PC-9 (cell line): ENCODE results near the gene CRACDL. TPM values are rescaled to one million over a fixed set of nuclear protein-coding genes. Genes with fewer than 3 reads are reported as not detected.

ENCODE experiments used
- BruUV-seq: library from RNA; stranded (reverse); fragments of 400-500 nt; replicated peaks from 2 replicates; lab custom pipeline; 2021; lab: Mats Ljungman, UMichigan
- CTCF ChIA-PET: fragments of 300-600 bp; sonication (Branson Sonifier 250); formaldehyde crosslinking; loops from one replicate; lab custom pipeline; 2022; ENCODE audit warnings: antibody characterized with exemption; lab: Charles Lee
- POLR2A ChIA-PET: fragments of 300-600 bp; sonication (Branson Sonifier 250); formaldehyde crosslinking; loops from one replicate; lab custom pipeline; 2022; ENCODE audit warnings: antibody characterized with exemption; ENCODE audit not compliant: unreplicated experiment; lab: Charles Lee
- DNase-seq, 2 experiments: peaks; one replicate each; pipeline versions ENCODE4 v3.0.0 to v3.0.0-alpha.2; 2015 to 2022; ENCODE audit warnings: mixed read lengths in 1 of 2
- H2AFZ ChIP-seq: fragments of 200-600 bp; sonication (generic); 2 replicates; pipeline ENCODE4 v1.8.1; 2017; ENCODE audit warnings: antibody characterized with exemption
- H3F3A ChIP-seq: fragments of 200-600 bp; sonication (generic); 2 replicates; pipeline ENCODE4 v1.8.1; 2017; ENCODE audit warnings: antibody characterized with exemption, mild to moderate bottlenecking, low read depth; ENCODE audit not compliant: insufficient read depth
- H3K27ac ChIP-seq: fragments of 200-600 bp; sonication (generic); 2 replicates; pipeline ENCODE4 v1.6.1; 2016; ENCODE audit warnings: mixed run types
- H3K27me3 ChIP-seq: fragments of 200-600 bp; sonication (generic); 2 replicates; pipeline ENCODE4 v1.6.1; 2016; ENCODE audit warnings: low read depth, mixed run types; ENCODE audit not compliant: insufficient read depth
- H3K36me3 ChIP-seq: fragments of 200-600 bp; sonication (generic); 2 replicates; pipeline ENCODE4 v1.6.1; 2016; ENCODE audit warnings: low read depth, mixed run types
- H3K4me1 ChIP-seq: fragments of 200-600 bp; sonication (generic); replicated peaks from 2 replicates; pipeline ENCODE4 v1.6.1; 2016; ENCODE audit warnings: mixed run types; ENCODE audit not compliant: insufficient read depth
- H3K4me2 ChIP-seq: fragments of 200-600 bp; sonication (generic); 2 replicates; pipeline ENCODE4 v1.6.1; 2017; ENCODE audit warnings: mixed run types
- H3K4me3 ChIP-seq: fragments of 200-600 bp; sonication (generic); 2 replicates; pipeline ENCODE4 v1.6.1; 2016; ENCODE audit warnings: mixed run types
- H3K79me2 ChIP-seq: fragments of 200-600 bp; sonication (generic); 2 replicates; pipeline ENCODE4 v1.6.1; 2017; ENCODE audit warnings: low read depth, mixed run types
- H3K9me2 ChIP-seq: fragments of 200-600 bp; sonication (generic); 2 replicates; pipeline ENCODE4 v1.8.1; 2017; ENCODE audit warnings: mild to moderate bottlenecking; ENCODE audit not compliant: insufficient read depth
- H3K9me3 ChIP-seq: fragments of 200-600 bp; sonication (generic); 2 replicates; pipeline ENCODE4 v1.8.1; 2016; ENCODE audit warnings: low read depth; ENCODE audit not compliant: insufficient read depth
- H4K20me1 ChIP-seq: fragments of 200-600 bp; sonication (generic); 2 replicates; pipeline ENCODE4 v1.8.1; 2017; ENCODE audit not compliant: insufficient read depth
- EZH2 ChIP-seq: fragments of 200-600 bp; sonication (generic); IDR thresholded peaks from 2 replicates; pipeline ENCODE4 v1.8.0; 2017; ENCODE audit warnings: antibody characterized with exemption, low read depth
- intact Hi-C: fragments of 100-400 bp; cut with micrococcal nuclease; formaldehyde crosslinking; loops from one replicate; pipeline ENCODE4 v1.10.0; 2022; ENCODE audit not compliant: unreplicated experiment
- total RNA-seq: library from RNA; stranded (reverse); gene quantifications from 2 replicates; pipeline ENCODE4 v1.2.3, GENCODE V29; 2021
- TF ChIP-seq, protein P1 (sequence below): fragments of 200-600 bp; sonication (generic); conservative IDR thresholded peaks from 2 replicates; pipeline ENCODE4 v1.6.1; 2017; ENCODE audit warnings: mixed run types, antibody characterized with exemption, mild to moderate bottlenecking, moderate library complexity

Gene CRACDL
- total RNA-seq, 1 experiment from 2014 or later, result 33.7 TPM

GRCh38 chr2:98793275-98793674 is 142.8 kb downstream of the CRACDL start:
- Histone ChIP-seq H3K36me3 (0 out of 2 replicates have a peak, but pooled peaks cover 4% of the 10 kb centered on the region), H3K9me2 (no peaks in the 10 kb centered on the region), H2AFZ (no peak overlapping the region), H3K4me2 (peak overlapping the region; percentile 68), H4K20me1 (no peaks in the 10 kb centered on the region), H3K9me3 (no peaks in the 10 kb centered on the region), H3K4me1 (peaks cover 28% of the 10 kb centered on the region), H3F3A (peaks cover 24% of the 10 kb centered on the region), H3K79me2 (no peaks in the 10 kb centered on the region), H3K27me3 (no peaks in the 10 kb centered on the region), H3K4me3 (peak overlapping the region; percentile 22; the same call in 1 of the 2 replicates), H3K27ac (peak overlapping the region; percentile 75)
- peak; percentile 35 to 93 for DNase-seq
- no TSS peak for BruUV-seq
- intact Hi-C loops, result loop anchor here (1.0 kb wide), 3 partner anchors 27 to 76 kb away; no protein-coding TSS in a partner anchor
- ChIA-PET POLR2A (no interaction called here), CTCF (interaction anchor here (0.6 to 1.0 kb wide), 2 partner anchors 9 to 144 kb away, joined by 5 read pairs; no protein-coding TSS in a partner anchor)
- no peak for TF ChIP-seq EZH2
- TF ChIP-seq, protein P1, sequence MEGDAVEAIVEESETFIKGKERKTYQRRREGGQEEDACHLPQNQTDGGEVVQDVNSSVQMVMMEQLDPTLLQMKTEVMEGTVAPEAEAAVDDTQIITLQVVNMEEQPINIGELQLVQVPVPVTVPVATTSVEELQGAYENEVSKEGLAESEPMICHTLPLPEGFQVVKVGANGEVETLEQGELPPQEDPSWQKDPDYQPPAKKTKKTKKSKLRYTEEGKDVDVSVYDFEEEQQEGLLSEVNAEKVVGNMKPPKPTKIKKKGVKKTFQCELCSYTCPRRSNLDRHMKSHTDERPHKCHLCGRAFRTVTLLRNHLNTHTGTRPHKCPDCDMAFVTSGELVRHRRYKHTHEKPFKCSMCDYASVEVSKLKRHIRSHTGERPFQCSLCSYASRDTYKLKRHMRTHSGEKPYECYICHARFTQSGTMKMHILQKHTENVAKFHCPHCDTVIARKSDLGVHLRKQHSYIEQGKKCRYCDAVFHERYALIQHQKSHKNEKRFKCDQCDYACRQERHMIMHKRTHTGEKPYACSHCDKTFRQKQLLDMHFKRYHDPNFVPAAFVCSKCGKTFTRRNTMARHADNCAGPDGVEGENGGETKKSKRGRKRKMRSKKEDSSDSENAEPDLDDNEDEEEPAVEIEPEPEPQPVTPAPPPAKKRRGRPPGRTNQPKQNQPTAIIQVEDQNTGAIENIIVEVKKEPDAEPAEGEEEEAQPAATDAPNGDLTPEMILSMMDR, result no peak

- H3K4me2 ChIP-seq, result no peak overlapping the region
- no peaks in the 10 kb centered on the region for H4K20me1 ChIP-seq
- no peak overlapping the region for H2AFZ ChIP-seq
- DNase-seq, result no peak
- ChIA-PET CTCF (no interaction called here), POLR2A (no interaction called here)
- no peak overlapping the region for H3K4me3 ChIP-seq
- H3K4me1 ChIP-seq, result peaks cover 28% of the 10 kb centered on the region
- H3K9me3 ChIP-seq, result no peaks in the 10 kb centered on the region
- H3K36me3 ChIP-seq, result 0 out of 2 replicates have a peak, but pooled peaks cover 4% of the 10 kb centered on the region
- no peaks in the 10 kb centered on the region for H3K27me3 ChIP-seq
- no peaks in the 10 kb centered on the region for H3K79me2 ChIP-seq
- no TSS peak for BruUV-seq
- H3K27ac ChIP-seq, result no peak overlapping the region
- H3K9me2 ChIP-seq, result no peaks in the 10 kb centered on the region
- H3F3A ChIP-seq, result peaks cover 24% of the 10 kb centered on the region
- intact Hi-C loops, result no loop called here
- TF ChIP-seq, protein P1, result no peak
- TF ChIP-seq EZH2, result no peak
These were observed 145.8 kb downstream of the CRACDL start for GRCh38 chr2:98790221-98790620.

GRCh38 chr2:98787700-98788099 is 148.3 kb downstream of the CRACDL start:
- no peak for DNase-seq
- Histone ChIP-seq H3K79me2 (no peaks in the 10 kb centered on the region), H3K4me2 (no peak overlapping the region), H3K27me3 (no peaks in the 10 kb centered on the region), H3F3A (peaks cover 4% of the 10 kb centered on the region), H3K4me3 (no peak overlapping the region), H4K20me1 (no peaks in the 10 kb centered on the region), H3K36me3 (no peaks in the 10 kb centered on the region), H3K4me1 (peaks cover 7% of the 10 kb centered on the region), H2AFZ (no peak overlapping the region), H3K27ac (no peak overlapping the region), H3K9me3 (peaks cover 2% of the 10 kb centered on the region; the same call in 1 of the 2 replicates), H3K9me2 (no peaks in the 10 kb centered on the region)
- TF ChIP-seq, protein P1, result no peak
- TF ChIP-seq EZH2, result no peak
- CTCF ChIA-PET, result interaction anchor here (0.6 to 0.7 kb wide), 2 partner anchors 29 to 1044 kb away, joined by 3 read pairs; no protein-coding TSS in a partner anchor
- intact Hi-C loops, result no loop called here
- POLR2A ChIA-PET, result no interaction called here
- no TSS peak for BruUV-seq
